Subcutaneous abdominal adipose tissue (tissue), 5 donors: Measurements from ENCODE around the gene ATR.
A peak's percentile ranks its signal among the peaks of the same experiment; 100 is the strongest.
"Not testable (repeated sequence)": the region's sequence is repeated elsewhere in the genome, so short reads cannot be mapped to it uniquely, and the experiment has no call there.

Experiments used
- H3K27ac ChIP-seq: one replicate; pipeline ENCODE4 v1.7.0; 2013; ENCODE audit warnings: low read depth, mild to moderate bottlenecking, inconsistent platforms, low read length, moderate library complexity
- H3K27me3 ChIP-seq, 5 donors: one replicate each; pipeline ENCODE4 v1.7.0; 2013; ENCODE audit warnings: low read length in 5 of 5, inconsistent platforms in 1 of 5; ENCODE audit not compliant: control insufficient read depth in 5 of 5, insufficient read depth in 4 of 5
- H3K36me3 ChIP-seq, 5 donors: one replicate each; pipeline ENCODE4 v1.7.0; 2013; ENCODE audit warnings: low read length in 5 of 5; ENCODE audit not compliant: control insufficient read depth in 5 of 5, insufficient read depth in 5 of 5
- H3K4me1 ChIP-seq, 5 donors: one replicate each; pipeline ENCODE4 v1.7.0; 2013; ENCODE audit warnings: low read length in 5 of 5, mild to moderate bottlenecking in 3 of 5, moderate library complexity in 1 of 5; ENCODE audit not compliant: control insufficient read depth in 5 of 5, insufficient read depth in 5 of 5
- H3K4me3 ChIP-seq, 5 donors: one replicate each; pipeline ENCODE4 v1.7.0; 2013; ENCODE audit warnings: low read length in 5 of 5, low read depth in 1 of 5
- H3K9ac ChIP-seq, 5 donors: one replicate each; pipeline ENCODE4 v1.7.0; 2013; ENCODE audit warnings: low read length in 5 of 5, mild to moderate bottlenecking in 4 of 5, moderate library complexity in 3 of 5
- H3K9me3 ChIP-seq, 5 donors: one replicate each; pipeline ENCODE4 v1.7.0; 2013; ENCODE audit warnings: low read length in 5 of 5; ENCODE audit not compliant: control insufficient read depth in 5 of 5
- donor health status: healthy.
- donor health status: healthy.
- donor health status: healthy.
- donor health status: healthy.
- donor health status: healthy.

The ATR gene

GRCh38 chr3:142611206-142611605 is 32.7 kb upstream of the ATR start:
- Histone ChIP-seq H3K27me3 (no peaks in the 10 kb centered on the region), H3K4me3 (no peak overlapping the region), H3K27ac (no peak overlapping the region), H3K9ac (no peak overlapping the region), H3K4me1 (no peaks in the 10 kb centered on the region), H3K9me3 (no peaks in the 10 kb centered on the region), H3K36me3 (no peaks in the 10 kb centered on the region)

GRCh38 chr3:142609136-142609535 is 30.6 kb upstream of the ATR start:
- Histone ChIP-seq H3K9ac (no peak overlapping the region), H3K27me3 (no peaks in the 10 kb centered on the region), H3K36me3 (no peaks in the 10 kb centered on the region), H3K27ac (no peak overlapping the region), H3K4me3 (no peak overlapping the region), H3K4me1 (no peaks in the 10 kb centered on the region), H3K9me3 (no peaks in the 10 kb centered on the region)

DNA sequence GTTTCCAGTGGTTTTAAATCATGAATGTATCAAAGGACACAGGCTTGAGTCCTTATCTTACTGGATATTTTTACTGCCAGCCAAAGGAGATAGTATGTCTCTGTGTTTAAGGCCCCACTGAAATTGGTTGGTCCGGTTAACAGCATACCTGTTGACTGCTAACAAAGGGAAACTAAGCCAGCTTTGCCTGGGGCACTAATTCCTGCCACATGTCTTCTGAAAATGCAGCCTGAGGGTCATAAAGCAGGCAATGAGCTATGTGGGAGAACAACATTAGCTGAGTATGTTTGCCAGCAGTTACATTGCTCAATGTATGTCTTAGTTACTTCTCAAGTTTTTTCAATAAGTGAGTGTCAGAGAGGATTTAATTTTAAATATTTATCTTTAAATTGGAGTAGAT is 30.1 kb upstream of the ATR start:
- Histone ChIP-seq H3K9me3 (no peaks in the 10 kb centered on the region), H3K9ac (no peak overlapping the region), H3K27ac (no peak overlapping the region), H3K4me3 (no peak overlapping the region), H3K4me1 (no peaks in the 10 kb centered on the region), H3K36me3 (no peaks in the 10 kb centered on the region), H3K27me3 (no peaks in the 10 kb centered on the region)

- Histone ChIP-seq H3K27me3 (no peaks in the 10 kb centered on the region), H3K9ac (no peak overlapping the region)
These were observed 26.4 kb upstream of the ATR start for GRCh38 chr3:142604940-142605339.

GRCh38 chr3:142603386-142603705 is 24.8 kb upstream of the ATR start:
- not testable (repeated sequence) for H3K9me3 ChIP-seq, H3K27me3 ChIP-seq, H3K27ac ChIP-seq, H3K4me1 ChIP-seq, H3K4me3 ChIP-seq, H3K36me3 ChIP-seq, H3K9ac ChIP-seq

More at GRCh38 chr3:142604940-142605339, 26.4 kb upstream of the ATR start:
- H3K36me3 ChIP-seq: no peaks in the 10 kb centered on the region
- no peaks in the 10 kb centered on the region for H3K9me3 ChIP-seq
- no peak overlapping the region for H3K27ac ChIP-seq
- no peak overlapping the region for H3K4me3 ChIP-seq
- no peaks in the 10 kb centered on the region for H3K4me1 ChIP-seq

GRCh38 chr3:142602619-142603385 is 24.3 kb upstream of the ATR start:
- Histone ChIP-seq H3K27ac (no peak overlapping the region), H3K36me3 (no peaks in the 10 kb centered on the region), H3K27me3 (no peaks in the 10 kb centered on the region), H3K9me3 (no peaks in the 10 kb centered on the region), H3K4me3 (no peak overlapping the region), H3K9ac (no peak overlapping the region), H3K4me1 (no peaks in the 10 kb centered on the region)

GRCh38 chr3:142601713-142602112 is 23.2 kb upstream of the ATR start:
- H3K9ac ChIP-seq: no peak overlapping the region
- no peaks in the 10 kb centered on the region for H3K27me3 ChIP-seq
- H3K9me3 ChIP-seq: no peaks in the 10 kb centered on the region
- H3K4me1 ChIP-seq: peaks cover 0 to 4% (median 3%) of the 10 kb centered on the region in 5 donors
- no peaks in the 10 kb centered on the region for H3K36me3 ChIP-seq
- H3K27ac ChIP-seq: no peak overlapping the region
- H3K4me3 ChIP-seq: no peak overlapping the region

DNA sequence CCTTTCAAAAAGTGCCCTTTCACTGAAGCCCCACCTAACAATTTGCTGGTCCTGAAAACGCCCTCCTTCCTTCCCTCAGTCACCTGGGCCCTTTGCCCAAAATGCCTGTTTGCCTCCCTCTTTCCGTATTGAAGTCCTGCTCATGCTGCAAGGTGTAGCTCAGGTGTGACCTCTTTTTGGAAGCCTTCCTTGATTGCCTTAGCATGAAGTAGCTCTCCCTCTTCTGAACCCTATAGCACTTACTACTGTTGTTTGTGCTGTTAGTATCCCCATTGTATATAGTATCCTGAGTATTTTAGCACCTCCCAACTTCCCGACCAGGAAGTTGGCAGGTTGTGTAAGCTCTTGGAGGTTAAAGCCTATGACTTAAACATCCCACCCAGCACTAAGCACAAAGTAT is 19.4 kb upstream of the ATR start:
- H3K27ac ChIP-seq: no peak overlapping the region
- no peaks in the 10 kb centered on the region for H3K27me3 ChIP-seq
- H3K9ac ChIP-seq: no peak overlapping the region
- no peaks in the 10 kb centered on the region for H3K36me3 ChIP-seq
- no peaks in the 10 kb centered on the region for H3K9me3 ChIP-seq
- no peak overlapping the region for H3K4me3 ChIP-seq
- peaks cover 0 to 16% (median 13%) of the 10 kb centered on the region in 5 donors for H3K4me1 ChIP-seq

DNA sequence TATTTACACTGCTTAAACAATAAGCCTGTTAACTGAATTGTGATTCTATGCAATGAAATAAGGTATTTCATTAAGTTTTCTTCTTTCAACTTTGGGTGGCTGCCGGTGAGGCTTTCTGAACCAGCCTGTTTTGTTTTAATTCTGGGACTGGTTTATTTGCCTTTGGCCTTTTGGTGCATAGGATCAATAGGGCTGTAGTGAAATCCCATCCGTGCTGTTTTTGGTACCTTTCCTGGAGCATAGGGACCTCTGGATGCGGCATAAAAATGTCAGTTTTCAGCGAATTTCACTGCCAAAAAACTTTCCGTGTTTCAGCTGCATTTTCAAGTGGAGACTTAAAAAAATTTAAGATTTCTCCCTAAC is 18.2 kb upstream of the ATR start:
- H3K9ac ChIP-seq: peak overlapping the region in 4 of 5 donors; percentile 31 to 75 (median 62)
- no peak overlapping the region for H3K27ac ChIP-seq
- H3K36me3 ChIP-seq: no peaks in the 10 kb centered on the region
- peak overlapping the region; percentile 56 to 86 (median 83) for H3K4me3 ChIP-seq
- no peaks in the 10 kb centered on the region for H3K27me3 ChIP-seq
- H3K4me1 ChIP-seq: peaks cover 0 to 16% (median 13%) of the 10 kb centered on the region in 5 donors
- no peaks in the 10 kb centered on the region for H3K9me3 ChIP-seq

DNA sequence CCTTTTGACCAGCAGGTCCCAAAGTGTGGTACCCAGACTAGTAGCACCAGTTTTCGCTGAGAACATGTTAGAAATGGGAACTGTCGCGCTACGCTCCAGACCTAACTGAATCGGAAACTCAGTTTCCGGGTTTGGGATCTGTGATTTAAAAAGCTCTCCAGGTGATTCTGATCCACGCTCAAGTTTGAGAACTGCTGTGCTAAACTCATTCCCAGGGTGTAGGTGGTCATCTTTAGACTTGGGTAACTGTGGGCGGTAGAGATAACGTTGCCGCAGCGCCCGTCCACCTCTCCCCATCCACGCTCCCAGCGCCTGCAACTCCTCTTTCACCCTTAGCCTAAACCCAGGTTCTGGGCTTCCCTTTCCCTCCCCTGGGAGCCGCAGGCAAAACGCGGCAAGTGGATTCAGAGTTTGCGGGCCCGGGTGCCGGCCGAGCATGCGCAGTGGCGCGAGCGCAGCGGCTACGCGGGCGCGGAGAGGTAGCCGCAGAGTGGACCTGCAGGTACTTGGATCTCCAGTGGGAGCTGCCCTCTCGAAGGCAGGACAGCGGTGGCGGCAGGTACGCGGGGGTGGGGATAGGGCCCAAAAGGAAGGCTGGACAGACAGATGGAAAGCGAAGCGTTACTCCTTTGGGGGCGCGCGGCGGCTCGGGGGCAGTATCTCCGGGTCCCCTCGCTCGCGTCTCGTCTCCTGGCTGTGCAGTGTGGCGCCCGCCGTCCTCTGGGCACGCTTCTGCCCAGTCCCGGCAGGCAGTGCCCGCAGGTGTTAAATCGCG is 17.6 kb upstream of the ATR start, which contains the start of gene PLS1:
PLS1 (plus strand) TSS at position 443 of the 775 bp plus-strand sequence. CDS start 67,845 bp downstream, outside the sequence.
- Histone ChIP-seq H3K27ac (no peak within 1 kb of the TSS), H3K36me3 (no peaks in the 10 kb centered on the region), H3K27me3 (no peaks in the 10 kb centered on the region), H3K9me3 (no peaks in the 10 kb centered on the region), H3K4me3 (peak within 1 kb of the TSS; percentile 75 to 86 (median 83)), H3K4me1 (peaks cover 0 to 16% (median 13%) of the 10 kb centered on the region in 5 donors), H3K9ac (peak within 1 kb of the TSS in 4 of 5 donors; percentile 31 to 75 (median 62))
